Activated gamma-delta T cell treated with anti-CD3 and anti-CD28 coated beads, Interleukin-2, amount 50 U/mL, for 16 hours (primary cell): ENCODE data around the gene SCAF1.

Source experiments
- DNase-seq: peaks from one replicate; pipeline ENCODE4 v3.0.0-alpha.2; 2020; ENCODE audit warnings: low read depth

The SCAF1 gene

GRCh38 chr19:49685845-49686332, 43.9 kb downstream of the SCAF1 start:
- no peak for DNase-seq

DNA sequence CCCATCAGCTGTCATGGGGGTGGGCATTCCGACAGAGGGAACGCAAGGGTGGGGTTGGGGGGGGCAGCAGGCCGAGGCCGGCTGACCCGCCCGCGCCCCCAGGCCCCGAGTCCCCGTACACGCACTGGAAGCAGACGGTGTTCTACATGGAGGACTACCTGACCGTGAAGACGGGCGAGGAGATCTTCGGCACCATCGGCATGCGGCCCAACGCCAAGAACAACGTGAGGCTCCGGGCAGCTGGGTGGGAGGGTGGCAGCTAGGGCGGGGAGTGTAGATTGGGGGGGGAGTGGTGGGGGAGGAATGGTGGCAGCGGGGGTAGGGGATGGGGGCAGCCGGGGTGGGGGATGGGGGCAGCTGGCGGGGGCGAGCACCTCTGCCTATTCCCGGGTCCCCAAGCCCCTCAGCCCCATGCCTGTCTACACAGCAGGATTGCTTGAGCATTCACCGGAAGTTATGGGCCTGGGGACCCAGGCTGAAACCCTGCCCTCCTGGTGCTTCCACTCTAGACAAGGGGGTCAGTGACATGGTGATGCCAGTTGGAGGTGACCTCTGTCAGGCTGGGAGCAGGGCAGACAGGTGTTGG, 44.6 kb downstream of the SCAF1 start:
- no peak for DNase-seq

- no peak for DNase-seq
Measured at GRCh38 chr19:49687150-49687549, 45.1 kb downstream of the SCAF1 start.

- no peak for DNase-seq
Measured at GRCh38 chr19:49687566-49688316, 45.7 kb downstream of the SCAF1 start.

DNA sequence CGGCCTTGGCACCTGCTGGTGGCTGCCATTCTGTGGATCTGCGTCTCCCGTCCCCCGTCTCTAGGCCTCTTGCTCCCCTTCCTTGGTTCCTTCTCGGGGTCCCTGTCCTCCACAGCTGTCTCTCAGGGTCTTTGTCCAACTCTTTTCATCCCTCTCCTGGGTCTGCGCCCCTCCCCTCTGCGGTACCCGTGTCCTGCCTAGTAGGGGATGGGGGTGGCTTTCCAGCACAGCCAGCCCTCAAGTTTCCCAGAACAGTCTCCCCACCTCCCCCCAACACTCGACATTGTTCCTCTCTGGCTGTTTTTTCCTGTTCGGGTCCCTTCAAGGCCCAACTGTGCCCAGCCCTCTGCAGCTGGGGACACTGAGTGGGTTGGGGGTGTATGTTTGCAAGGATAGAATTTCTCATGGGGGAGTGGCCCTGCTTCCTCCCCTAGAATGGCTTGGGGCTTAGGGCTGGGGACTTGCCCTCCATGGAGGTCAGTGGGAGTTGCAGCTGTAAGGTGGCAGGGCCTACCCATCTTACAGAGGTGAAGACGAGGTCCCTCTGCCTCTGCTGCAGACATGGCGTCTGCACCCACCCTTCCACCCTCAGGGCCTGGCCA, 46.6 kb downstream of the SCAF1 start:
- no peak for DNase-seq

DNA sequence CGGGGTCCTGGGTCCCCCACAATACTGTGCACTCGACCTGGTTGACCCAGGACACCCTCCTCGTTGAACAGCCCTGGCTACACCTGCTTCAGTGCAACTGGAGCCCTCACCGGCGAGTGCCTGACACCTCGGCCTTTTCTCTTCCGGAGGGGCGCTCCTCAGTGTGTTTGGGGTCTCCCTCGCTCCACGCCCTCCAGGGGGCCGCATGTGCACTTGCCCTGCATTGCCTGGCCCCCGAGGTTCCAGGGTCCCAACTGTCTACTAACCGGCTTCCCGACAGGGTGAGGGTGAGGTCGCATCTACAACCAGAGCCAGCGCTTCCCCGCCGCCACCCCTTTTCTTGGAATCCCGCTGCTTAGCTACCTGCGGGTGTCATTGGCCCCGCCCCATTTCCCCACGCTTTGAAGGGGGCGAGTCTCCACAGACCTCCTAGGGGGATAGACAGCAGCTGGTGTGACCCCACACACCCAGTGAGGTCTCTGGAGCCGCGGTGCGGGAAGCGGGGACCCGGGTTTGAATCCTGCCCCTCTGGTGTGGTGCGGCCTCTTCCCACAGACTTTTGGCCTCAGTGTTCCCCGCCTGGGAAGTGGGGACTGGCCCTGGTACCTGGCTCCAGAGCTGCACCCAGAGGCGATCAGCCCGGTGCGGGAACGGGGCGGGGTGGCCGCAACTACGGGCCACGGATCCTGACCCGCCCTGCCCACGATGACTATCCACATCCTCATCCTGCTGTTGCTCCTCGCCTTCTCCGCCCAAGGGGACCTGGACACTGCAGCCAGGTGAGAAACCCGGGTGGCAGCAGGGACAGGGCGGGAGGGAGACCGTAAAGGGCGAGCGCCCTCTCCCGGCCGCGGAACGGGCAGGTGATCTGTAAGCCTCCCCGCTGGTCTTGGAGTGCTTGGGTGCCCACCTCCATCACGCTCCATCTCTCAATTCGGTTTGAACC, 47.4 kb downstream of the SCAF1 start, which contains the start of gene ADM5:
ADM5 (plus strand) TSS at position 462 of the 946 bp plus-strand sequence; CDS start at position 706, 244 bp downstream.
- DNase-seq, result no peak

DNA sequence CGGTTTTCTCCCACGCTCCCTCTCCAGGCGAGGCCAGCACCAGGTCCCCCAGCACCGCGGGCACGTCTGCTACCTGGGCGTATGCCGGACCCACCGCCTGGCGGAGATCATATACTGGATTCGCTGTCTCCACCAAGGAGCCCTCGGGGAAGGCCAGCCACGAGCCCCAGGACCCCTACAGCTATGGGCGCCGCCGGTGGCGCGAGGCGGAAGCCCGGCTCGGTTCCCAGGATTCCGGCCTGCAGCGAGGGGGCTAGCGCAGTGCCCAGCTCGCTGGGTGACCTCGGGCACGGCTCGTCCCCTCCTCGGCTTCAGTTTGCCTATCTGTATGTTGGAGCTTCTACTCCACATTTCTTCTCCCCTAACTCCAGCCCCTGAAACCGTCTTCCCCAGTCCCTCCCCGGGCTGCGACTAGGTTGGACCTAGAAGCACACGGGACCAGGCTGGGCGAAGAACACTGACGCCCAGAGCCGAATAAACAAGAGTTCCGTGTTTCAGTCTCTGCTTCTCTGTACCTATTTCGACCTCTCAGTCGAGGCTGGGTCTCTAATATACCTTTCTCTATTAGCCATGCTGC, 48.2 kb downstream of the SCAF1 start:
- no peak for DNase-seq

DNA sequence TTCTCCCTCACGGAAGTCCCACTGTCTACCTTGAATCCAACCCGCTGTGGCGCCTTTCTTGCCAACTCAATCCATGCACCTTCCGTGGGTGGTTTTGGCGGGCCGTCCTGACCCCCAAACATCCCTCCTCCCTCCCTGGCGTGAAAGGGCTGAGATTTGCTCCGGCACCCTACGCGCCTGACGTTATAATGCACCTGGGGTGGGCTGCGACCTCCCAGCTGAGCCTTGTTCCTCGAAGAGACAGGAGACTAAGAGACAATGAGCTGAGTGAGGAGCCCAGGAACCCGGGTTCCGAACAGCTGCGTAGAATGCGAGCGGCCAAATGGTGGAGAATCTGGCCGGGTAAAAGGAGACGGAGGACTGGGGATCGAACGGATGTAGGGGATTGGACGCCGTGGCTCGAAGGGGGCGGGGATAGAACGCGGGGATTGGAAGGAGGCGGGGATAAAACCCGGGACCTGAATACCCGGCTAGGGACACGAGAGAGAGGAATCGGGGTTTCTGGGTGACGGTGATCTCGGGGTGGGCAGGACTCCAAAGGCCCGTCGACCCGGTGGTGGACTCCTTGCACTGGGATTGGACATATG, 48.7 kb downstream of the SCAF1 start, which contains the start of gene CPT1C:
CPT1C (plus strand) TSS at position 461 of the 587 bp plus-strand sequence. CDS start 1,137 bp downstream, outside the sequence.
- no peak for DNase-seq

- no peak for DNase-seq
Measured at GRCh38 chr19:49691243-49692146, 49.5 kb downstream of the SCAF1 start.

GRCh38 chr19:49692147-49692506, 50.1 kb downstream of the SCAF1 start:
- no peak for DNase-seq

DNA sequence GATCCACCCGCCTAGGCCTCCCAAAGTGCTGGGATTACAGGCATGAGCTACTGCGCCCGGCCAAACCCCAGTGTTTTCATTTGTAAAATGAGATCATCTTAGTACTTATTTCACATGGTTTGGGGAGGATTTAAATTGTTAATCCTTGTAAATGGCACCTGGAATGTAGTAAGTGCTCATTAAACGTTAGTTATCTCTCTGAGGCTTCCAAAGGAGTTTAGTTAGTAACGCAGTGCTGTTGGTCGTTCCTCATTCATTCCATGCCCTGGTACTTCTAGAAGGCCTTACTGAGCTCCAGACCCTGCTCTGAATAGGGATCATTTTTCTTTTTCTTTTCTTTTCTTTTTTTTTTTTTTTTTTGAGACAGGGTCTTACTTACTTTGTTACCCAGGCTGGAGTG, 54.1 kb downstream of the SCAF1 start:
- no peak for DNase-seq

GRCh38 chr19:49696865-49697264, 54.9 kb downstream of the SCAF1 start:
- no peak for DNase-seq

- no peak for DNase-seq
Measured at GRCh38 chr19:49699364-49699763, 57.4 kb downstream of the SCAF1 start.

- no peak for DNase-seq
Measured at GRCh38 chr19:49700563-49700962, 58.6 kb downstream of the SCAF1 start.

DNA sequence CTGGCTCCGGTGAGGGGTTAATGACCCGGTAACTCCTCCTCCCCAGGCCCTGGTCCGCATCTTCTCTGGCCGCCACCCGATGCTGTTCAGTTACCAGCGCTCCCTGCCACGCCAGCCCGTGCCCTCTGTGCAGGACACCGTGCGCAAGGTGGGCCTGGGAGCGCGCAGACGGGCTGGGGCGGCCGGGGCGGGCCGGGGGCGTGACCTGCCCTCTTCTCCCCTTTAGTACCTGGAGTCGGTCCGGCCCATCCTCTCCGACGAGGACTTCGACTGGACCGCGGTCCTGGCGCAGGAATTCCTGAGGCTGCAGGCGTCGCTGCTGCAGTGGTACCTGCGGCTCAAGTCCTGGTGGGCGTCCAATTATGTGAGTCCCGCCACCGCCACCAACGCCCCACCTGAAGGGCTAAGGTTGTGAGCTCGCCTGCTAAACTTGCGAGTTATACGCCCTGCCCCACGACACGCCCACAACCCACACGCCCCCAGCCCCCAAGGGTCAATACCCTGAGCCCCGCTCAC, 59.3 kb downstream of the SCAF1 start:
- no peak for DNase-seq

DNA sequence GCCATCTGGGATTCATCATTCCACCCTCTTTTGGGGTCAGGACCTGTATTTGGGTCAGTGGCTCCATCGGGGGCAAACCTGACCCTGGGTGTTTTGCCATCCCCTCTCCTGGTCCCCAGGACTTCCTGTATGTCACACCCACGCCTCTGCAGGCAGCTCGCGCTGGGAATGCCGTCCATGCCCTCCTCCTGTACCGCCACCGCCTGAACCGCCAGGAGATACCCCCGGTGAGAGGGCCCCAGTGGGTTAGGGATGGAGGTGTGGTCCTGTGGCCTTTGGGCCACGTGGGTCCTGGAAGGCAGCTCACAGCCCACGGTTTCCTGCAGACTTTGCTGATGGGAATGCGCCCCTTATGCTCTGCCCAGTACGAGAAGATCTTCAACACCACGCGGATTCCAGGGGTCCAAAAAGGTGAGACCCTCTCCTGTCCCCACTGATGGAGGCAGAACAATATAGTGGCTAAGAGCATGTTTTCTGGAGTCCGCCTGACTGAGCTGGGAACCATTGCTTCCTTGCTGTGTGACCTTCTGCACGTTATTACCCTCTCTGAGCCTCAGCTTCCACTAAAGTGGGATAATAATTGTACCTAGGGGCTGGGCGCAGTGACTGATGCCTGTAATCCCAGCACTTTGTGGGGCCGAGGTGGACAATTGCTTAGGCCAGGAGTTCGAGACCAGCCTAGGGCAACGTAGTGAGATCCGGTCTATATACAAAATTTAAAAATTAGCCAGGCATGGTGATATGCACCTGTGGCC, 63.1 kb downstream of the SCAF1 start:
- no peak for DNase-seq

- DNase-seq, result no peak
Measured at GRCh38 chr19:49705919-49706318, 63.9 kb downstream of the SCAF1 start.
